ENCODE measurements around the gene TLR8. TPM values are rescaled to one million over a fixed set of nuclear protein-coding genes. Genes with fewer than 3 reads are reported as not detected.

TLR8 gene
- total and polyA plus RNA-seq, 2 of the 13 experiments (the other 11 are each of a cell fraction or from before 2014, with no cell fraction given): not detected

DNA sequence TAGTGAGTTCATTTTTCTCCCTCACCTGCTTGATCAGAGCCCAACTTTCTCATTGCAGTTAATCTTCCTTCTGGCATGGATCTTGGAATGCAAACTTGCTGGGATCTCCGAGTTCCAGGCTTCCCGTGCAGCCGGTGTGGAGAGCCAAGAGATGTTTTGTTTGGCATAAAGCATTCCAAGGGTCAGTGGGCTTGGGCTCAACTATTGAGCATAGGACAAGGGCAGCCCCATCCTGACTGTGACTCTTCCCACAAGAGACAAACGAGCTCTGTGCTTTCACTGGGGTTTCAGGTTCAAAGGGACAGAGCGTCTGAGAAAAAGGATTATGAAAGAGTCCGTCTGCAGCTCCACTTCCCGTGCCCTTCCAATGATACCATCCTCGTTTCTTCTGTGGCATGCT, 29.0 kb upstream of the TLR8 start:
- 0% methylated on average over 4 of the region's 8 CpGs for WGBS (ENCODE audit: low lambda C conversion rate)
- H3K4me3 ChIP-seq (replicated peaks in 1 of 3; ENCODE audit: insufficient read depth in 1 of 3, low read depth in 2 of 3, low read length in 3 of 3): no peak overlapping the region
- ATAC-seq (peak; percentile 61), DNase-seq (ENCODE audit: low spot score) (peak; percentile 14), FAIRE-seq (peak; percentile 54)
- intact Hi-C loops (cut with micrococcal nuclease; ENCODE audit: unreplicated experiment): no loop called here
- H3K4me1 ChIP-seq (ENCODE audit: insufficient read depth, low read length): peaks cover 19% of the 10 kb centered on the region
- peak overlapping the region; percentile 60 for H3K4me2 ChIP-seq (ENCODE audit: low read depth, low read length)
- BruUV-seq (replicated peaks): no TSS peak
- no peaks in the 10 kb centered on the region for H3K79me2 ChIP-seq (ENCODE audit: insufficient read depth, low read length)
- no peak overlapping the region for H3K27ac ChIP-seq (ENCODE audit: extremely low read length, insufficient read depth, low read length)
- H3K27me3 ChIP-seq (ENCODE audit: control insufficient read depth in 1 of 2, insufficient read depth in 2 of 2, low read length in 2 of 2): no peaks in the 10 kb centered on the region
- H3K36me3 ChIP-seq (replicated peaks in 1 of 2; ENCODE audit: control insufficient read depth in 1 of 2, insufficient read depth in 2 of 2, low read length in 2 of 2): no peaks in the 10 kb centered on the region
- no peak overlapping the region for H3K9ac ChIP-seq (ENCODE audit: insufficient read depth, low read depth, low read length)
- CTCF ChIA-PET (ENCODE audit: low intra/inter-chr PET ratio, low total read pairs): no interaction called here
- POLR2A ChIA-PET: interaction anchor here (1.3 kb wide), 1 partner anchor 34 kb away, joined by 6 read pairs; no protein-coding TSS in a partner anchor
- H2AFZ ChIP-seq (ENCODE audit: low read length): no peak overlapping the region
- H3K9me3 ChIP-seq (ENCODE audit: low read length): no peaks in the 10 kb centered on the region
- H4K20me1 ChIP-seq (ENCODE audit: insufficient read depth, low read length): no peaks in the 10 kb centered on the region
- in situ Hi-C loops (cut with HindIII; ENCODE audit: extremely low pct_ligation_motif_present, low pct_unique_long_range_greater_than_20kb): no loop called here
- TF ChIP-seq HDAC6 (IDR thresholded peaks at IDR 0.05; ENCODE audit: low read depth, low read length): no peak
- no peak for TF ChIP-seq NFRKB (IDR thresholded peaks at IDR 0.05)
- no peak for TF ChIP-seq SUZ12 (IDR thresholded peaks at IDR 0.05; ENCODE audit: low read depth, low read length)
- TF ChIP-seq ATAD3A (CRISPR knock-in tag; IDR thresholded peaks at IDR 0.05): no peak
- TF ChIP-seq ZNF350 (CRISPR knock-in tag; IDR thresholded peaks at IDR 0.05; ENCODE audit: borderline replicate concordance, low read depth): no peak
- no peak for TF ChIP-seq EP300 (IDR thresholded peaks at IDR 0.05; ENCODE audit: low read depth in 2 of 2, low read length in 2 of 2)
- TF ChIP-seq EP300 (CRISPR knock-in tag; IDR thresholded peaks at IDR 0.05; ENCODE audit: borderline replicate concordance): no peak
- TF ChIP-seq, protein P1, sequence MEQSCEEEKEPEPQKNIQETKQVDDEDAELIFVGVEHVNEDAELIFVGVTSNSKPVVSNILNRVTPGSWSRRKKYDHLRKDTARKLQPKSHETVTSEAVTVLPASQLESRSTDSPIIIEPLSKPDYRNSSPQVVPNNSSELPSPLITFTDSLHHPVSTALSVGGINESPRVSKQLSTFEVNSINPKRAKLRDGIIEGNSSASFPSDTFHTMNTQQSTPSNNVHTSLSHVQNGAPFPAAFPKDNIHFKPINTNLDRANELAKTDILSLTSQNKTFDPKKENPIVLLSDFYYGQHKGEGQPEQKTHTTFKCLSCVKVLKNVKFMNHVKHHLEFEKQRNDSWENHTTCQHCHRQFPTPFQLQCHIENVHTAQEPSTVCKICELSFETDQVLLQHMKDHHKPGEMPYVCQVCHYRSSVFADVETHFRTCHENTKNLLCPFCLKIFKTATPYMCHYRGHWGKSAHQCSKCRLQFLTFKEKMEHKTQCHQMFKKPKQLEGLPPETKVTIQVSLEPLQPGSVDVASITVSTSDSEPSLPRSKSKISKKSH (CRISPR knock-in tag; IDR thresholded peaks at IDR 0.05; ENCODE audit: borderline replicate concordance): no peak
- TF ChIP-seq, protein P2, sequence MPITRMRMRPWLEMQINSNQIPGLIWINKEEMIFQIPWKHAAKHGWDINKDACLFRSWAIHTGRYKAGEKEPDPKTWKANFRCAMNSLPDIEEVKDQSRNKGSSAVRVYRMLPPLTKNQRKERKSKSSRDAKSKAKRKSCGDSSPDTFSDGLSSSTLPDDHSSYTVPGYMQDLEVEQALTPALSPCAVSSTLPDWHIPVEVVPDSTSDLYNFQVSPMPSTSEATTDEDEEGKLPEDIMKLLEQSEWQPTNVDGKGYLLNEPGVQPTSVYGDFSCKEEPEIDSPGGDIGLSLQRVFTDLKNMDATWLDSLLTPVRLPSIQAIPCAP (CRISPR knock-in tag; IDR thresholded peaks at IDR 0.05; ENCODE audit: low read depth): no peak
- TF ChIP-seq ZNF451 (CRISPR knock-in tag; IDR thresholded peaks at IDR 0.05): no peak
- peak; percentile 51; the same call in 1 of the 2 replicates for TF ChIP-seq RARA (CRISPR knock-in tag; IDR thresholded peaks at IDR 0.05)
- no peak for TF ChIP-seq ETV5 (CRISPR knock-in tag; IDR thresholded peaks at IDR 0.05; ENCODE audit: borderline replicate concordance)
- TF ChIP-seq, protein P3, sequence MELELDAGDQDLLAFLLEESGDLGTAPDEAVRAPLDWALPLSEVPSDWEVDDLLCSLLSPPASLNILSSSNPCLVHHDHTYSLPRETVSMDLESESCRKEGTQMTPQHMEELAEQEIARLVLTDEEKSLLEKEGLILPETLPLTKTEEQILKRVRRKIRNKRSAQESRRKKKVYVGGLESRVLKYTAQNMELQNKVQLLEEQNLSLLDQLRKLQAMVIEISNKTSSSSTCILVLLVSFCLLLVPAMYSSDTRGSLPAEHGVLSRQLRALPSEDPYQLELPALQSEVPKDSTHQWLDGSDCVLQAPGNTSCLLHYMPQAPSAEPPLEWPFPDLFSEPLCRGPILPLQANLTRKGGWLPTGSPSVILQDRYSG (CRISPR knock-in tag; IDR thresholded peaks at IDR 0.05): no peak
- no peak for TF ChIP-seq MTF2 (CRISPR knock-in tag; IDR thresholded peaks at IDR 0.05; ENCODE audit: borderline replicate concordance)
- TF ChIP-seq TEAD3 (CRISPR knock-in tag; optimal IDR thresholded peaks at IDR 0.05; ENCODE audit: borderline replicate concordance): peak; percentile 11
- TF ChIP-seq MED8 (CRISPR knock-in tag; IDR thresholded peaks at IDR 0.05; ENCODE audit: insufficient replicate concordance): no peak
- TF ChIP-seq, protein P4, sequence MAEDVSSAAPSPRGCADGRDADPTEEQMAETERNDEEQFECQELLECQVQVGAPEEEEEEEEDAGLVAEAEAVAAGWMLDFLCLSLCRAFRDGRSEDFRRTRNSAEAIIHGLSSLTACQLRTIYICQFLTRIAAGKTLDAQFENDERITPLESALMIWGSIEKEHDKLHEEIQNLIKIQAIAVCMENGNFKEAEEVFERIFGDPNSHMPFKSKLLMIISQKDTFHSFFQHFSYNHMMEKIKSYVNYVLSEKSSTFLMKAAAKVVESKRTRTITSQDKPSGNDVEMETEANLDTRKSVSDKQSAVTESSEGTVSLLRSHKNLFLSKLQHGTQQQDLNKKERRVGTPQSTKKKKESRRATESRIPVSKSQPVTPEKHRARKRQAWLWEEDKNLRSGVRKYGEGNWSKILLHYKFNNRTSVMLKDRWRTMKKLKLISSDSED (CRISPR knock-in tag; IDR thresholded peaks at IDR 0.05): no peak
- TF ChIP-seq CEBPG (CRISPR knock-in tag; IDR thresholded peaks at IDR 0.05): no peak
- peak; percentile 19; the same call in 1 of the 2 replicates for TF ChIP-seq HNF4A (CRISPR knock-in tag; IDR thresholded peaks at IDR 0.05)
- no peak for TF ChIP-seq ZNF143 (CRISPR knock-in tag; IDR thresholded peaks at IDR 0.05)
- TF ChIP-seq ZNF496 (CRISPR knock-in tag; IDR thresholded peaks at IDR 0.05; ENCODE audit: insufficient replicate concordance): no peak

All from HepG2 (cell line).